GM21528 (cell line): ENCODE measurements around the gene GAA.
"Not testable (repeated sequence)": the region's sequence is repeated elsewhere in the genome, so short reads cannot be mapped to it uniquely, and the experiment has no call there.

Experiments
- ATAC-seq: cut with Tn5 transposase; IDR thresholded peaks from one replicate; pipeline ENCODE4 v1.9.1; 2021; ENCODE audit warnings: mild to moderate bottlenecking, moderate library complexity; ENCODE audit not compliant: unreplicated experiment, low FRiP score

Gene GAA

DNA sequence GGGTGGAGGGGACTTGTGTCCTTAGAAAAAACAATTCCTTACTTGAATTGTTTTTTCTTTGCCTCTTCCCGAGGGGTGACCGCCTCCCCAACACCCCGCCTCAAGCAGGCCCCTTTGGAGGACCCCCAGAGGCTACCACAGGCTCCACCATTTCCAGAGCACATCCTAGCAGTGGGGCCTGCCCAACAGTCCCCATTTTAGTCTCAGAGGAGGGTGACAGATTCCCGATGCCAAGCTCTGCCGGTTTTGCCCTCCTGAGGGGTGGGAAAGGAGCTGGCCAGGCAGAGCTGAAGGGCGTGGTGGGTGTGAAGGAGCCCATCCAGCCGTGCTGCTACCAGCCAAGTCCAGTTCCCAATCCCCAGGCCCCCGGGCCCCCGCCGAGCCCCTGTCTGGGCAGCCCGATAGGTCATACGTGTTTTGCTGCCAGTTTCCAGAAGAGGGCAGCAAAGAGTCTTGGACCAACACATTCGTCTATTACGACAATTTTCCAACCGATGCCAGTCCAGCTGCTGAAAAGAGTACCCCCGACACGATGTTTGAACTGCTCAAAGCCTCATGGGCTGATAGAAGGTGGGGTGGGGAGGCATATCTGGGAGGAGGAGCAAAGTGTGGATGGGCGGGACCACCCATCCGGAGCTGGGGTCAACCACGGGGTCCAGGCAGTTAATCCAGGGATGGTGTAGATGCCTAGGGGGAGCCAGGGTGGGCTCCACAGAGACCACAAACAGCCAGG is 18.8 kb upstream of the GAA start:
- no peak for ATAC-seq

GRCh38 chr17:80083136-80083661 is 18.2 kb upstream of the GAA start:
- ATAC-seq: no peak

GRCh38 chr17:80084773-80085172 is 16.6 kb upstream of the GAA start:
- no peak for ATAC-seq

GRCh38 chr17:80086081-80086480 is 15.3 kb upstream of the GAA start:
- no peak for ATAC-seq

DNA sequence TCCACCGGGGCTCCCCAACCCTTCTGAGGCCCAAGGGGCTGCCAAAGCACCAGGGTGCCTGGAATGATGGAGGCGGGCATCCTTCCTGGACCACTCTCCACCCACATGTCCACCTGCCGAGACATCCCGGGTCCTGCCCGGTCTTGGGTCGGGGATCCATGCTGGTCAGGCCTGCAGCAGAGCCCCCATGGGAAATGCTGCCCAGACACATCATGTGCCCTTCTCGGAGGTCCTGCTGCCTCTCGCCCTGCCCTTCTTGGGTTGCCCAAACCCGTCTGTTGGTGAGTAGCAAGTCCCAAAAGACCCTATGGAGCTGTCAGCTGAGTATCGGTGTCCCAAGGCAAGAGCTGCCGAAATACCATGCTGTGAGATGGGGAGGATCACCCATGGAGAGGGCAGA is 14.8 kb upstream of the GAA start:
- no peak for ATAC-seq

DNA sequence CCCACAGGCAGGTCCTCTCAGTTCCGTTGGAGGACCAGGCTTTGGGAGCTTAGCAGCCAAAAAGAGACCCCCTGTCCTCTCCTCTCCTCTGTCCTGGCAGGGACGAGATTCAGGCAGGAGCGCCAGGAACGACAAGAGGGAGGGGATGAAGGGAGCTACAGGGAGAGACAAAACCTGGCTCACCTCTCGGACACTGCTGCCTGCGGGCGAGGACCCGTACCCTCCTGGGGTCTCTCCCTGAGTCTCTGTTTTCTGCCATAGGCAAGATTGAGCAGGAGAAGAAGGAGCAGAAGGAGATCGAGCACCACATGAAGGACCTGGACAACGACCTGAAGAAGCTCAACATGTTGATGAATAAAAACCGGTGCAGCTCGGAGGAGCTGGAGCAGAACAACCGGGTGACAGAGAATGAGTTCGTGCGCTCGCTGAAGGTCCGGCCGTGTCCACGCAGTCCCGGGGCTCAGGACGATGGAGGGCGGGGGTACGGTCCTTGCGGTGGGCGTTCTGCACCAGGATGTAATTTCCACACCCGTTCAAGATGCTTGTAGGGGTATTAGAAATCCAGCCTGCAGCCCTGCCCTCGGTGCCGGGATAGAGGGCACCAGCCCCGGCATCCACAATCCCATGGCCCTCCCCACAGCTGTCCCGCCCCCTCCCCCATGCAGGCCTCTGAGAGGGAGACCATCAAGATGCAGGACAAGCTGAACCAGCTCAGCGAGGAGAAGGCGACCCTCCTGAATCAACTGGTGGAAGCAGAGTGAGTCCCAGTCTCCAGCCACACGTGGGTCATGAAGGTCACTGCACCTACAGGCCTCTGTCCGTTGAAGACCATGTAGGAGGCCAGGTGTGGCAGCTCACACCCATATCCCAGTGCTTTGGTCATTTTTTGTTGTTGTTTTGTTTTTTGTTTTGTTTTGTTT is 13.8 kb upstream of the GAA start:
- no peak for ATAC-seq

DNA sequence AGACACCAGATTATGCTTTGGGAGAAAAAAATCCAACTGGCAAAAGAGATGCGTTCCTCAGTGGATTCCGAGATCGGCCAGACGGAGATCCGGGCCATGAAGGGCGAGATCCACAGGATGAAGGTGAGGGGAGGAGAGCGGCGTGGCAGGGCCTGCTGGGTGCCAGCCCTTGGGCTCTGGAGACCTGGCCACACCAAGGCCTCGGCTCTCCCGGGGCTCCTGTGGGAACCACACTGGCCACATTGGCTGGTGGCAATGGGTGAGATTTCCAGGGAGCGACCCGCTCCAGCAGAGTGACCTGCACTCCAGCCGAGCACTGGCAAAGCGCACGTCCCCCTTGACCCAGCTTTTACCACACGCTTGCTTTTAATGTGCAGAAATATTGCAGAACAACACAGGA is 11.6 kb upstream of the GAA start:
- no peak for ATAC-seq

- not testable (repeated sequence) for ATAC-seq
Measured at GRCh38 chr17:80090164-80090563, 11.2 kb upstream of the GAA start.

DNA sequence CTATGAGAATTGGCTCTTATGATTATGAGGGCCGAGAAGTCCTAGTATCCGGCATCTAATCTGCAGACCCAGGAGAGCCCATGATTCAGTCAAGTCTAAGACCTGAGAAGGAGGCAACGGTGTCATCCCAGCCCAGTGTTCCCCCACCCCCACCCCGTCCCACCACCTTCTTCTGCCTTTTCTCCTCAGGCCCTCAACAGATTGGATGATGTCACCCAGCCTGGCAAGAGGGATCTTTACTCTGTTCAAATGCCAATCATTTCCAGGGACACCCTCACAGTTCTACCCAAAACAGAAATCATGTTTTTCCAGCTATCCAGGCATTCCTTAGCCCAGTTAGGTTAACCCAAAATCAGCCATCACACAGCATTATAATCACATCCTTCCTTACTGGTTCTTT is 10.0 kb upstream of the GAA start:
- no peak for ATAC-seq

- no peak for ATAC-seq
Measured at GRCh38 chr17:80092959-80093358, 8.4 kb upstream of the GAA start.

DNA sequence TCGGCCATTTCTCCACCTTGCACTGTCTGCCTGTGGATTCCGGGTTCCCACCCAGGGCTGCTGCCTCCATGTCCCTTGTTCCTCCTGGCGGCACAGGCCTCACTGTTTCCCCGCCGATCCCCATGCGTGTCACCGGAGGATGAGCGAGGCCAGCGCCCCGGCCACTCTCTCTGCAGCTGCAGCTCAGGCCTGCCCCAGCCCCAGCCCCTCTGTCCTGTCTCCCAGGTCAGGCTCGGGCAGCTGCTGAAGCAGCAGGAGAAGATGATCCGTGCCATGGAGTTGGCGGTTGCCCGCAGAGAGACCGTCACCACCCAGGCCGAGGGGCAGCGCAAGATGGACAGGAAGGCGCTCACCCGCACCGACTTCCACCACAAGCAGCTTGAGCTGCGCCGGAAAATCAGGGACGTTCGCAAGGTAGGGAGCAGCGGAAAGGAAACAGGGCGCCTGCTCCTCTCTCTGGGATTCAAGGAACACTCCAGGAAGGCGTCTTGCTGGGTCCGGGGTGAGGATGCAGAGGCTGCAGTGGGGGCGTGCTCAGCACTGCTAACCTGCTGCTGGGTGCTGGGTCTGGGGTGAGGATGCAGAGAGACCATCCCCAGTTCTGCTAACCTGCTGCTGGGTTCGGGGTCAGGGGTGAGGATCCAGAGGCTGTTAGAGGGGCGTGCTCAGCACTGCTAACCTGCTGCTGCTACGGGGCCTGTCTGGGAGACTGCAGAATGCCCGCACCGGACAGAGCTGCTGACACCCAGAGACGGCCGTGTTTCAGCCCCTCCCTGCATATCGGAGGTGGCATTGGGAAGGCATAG is 6.1 kb upstream of the GAA start:
- ATAC-seq: no peak

- no peak for ATAC-seq
Measured at GRCh38 chr17:80095844-80096475, 5.4 kb upstream of the GAA start.

DNA sequence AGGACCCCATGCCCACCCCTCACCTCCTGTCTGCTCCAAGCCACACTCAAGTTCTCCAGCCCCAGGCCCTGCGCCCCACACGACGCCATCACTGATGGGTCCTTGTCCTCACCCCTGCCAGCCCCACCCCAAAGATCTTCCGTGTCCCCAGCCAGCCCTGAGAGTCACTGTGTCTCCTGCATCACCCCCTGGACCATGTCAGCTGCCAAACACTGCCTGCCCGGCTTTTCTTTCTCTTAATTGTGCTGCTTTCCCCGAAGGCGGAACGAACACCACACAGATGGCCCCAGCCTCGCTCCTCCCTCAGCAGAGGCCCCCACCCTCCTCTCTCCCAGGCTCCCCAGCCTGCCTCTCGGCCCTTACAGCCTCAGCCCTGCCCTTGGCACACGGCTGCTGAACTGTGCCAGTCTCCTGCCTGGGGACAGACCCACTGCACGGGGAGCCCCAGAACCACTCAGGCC is 4.8 kb upstream of the GAA start:
- no peak for ATAC-seq

GRCh38 chr17:80097127-80097621 is 4.2 kb upstream of the GAA start:
- no peak for ATAC-seq

GRCh38 chr17:80097844-80098691 is 3.3 kb upstream of the GAA start:
- no peak for ATAC-seq

DNA sequence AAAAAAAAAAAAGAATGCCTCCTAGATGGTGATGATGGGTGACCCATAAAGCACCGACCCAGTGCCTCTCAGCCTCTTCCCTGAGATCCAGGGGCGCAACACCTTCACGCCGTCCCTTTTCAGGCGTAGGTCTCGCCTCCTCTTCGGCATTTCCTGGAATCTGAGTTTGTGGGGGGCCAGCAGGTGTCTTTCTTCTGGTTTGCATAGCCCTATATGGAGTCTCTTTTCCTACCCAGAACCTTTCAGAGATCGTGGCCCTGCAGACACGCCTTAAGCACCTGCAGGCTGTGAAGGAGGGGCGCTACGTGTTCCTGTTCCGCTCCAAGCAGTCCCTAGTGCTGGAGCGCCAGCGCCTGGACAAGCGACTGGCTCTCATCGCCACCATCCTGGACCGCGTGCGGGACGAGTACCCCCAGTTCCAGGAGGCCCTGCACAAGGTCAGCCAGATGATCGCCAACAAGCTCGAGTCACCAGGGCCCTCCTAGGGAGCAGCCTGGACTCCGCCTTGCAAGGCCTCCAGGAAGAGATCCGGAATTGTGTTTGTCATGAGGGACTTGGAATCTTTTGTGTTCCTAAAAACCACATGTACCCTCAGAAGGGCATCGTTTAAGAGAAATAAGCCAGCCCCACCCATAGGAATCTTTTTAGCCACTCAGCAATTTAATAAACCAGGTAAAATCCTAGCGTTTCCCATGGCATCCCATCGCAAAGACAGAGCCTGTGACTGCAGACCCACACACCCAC is 1.9 kb upstream of the GAA start:
- ATAC-seq: no peak

GRCh38 chr17:80100035-80100323 is 1.4 kb upstream of the GAA start:
- ATAC-seq: no peak

- peak; percentile 14 for ATAC-seq
Measured at GRCh38 chr17:80101946-80102663, 724 bp downstream of the GAA start.
